K562 (cell line): ENCODE measurements around the gene FAM83E. TPM values are rescaled to one million over a fixed set of nuclear protein-coding genes. Genes with fewer than 3 reads are reported as not detected.

Experiments
- ASH1L ChIP-seq: fragments of 450-650 bp; IDR thresholded peaks from 2 replicates; pipeline ENCODE4 v1.6.1; 2018; ENCODE audit warnings: borderline replicate concordance, mild to moderate bottlenecking, low read depth; ENCODE audit not compliant: partially characterized antibody
- CREB3L1 ChIP-seq: fragments of 450-650 bp; IDR thresholded peaks from 2 replicates; pipeline ENCODE4 v1.6.1; 2014; ENCODE audit warnings: low read depth, mild to moderate bottlenecking, moderate library complexity, borderline replicate concordance
- E2F3 ChIP-seq: fragments of 250-450 bp; sonication (Bioruptor Pico); IDR thresholded peaks from 2 replicates; pipeline ENCODE4 v1.4.0; 2020; ENCODE audit warnings: mild to moderate bottlenecking
- FOXJ3 ChIP-seq: sonication (generic); formaldehyde crosslinking; IDR thresholded peaks from 2 replicates; pipeline ENCODE4 v1.4.0; 2020; ENCODE audit warnings: mild to moderate bottlenecking, missing genetic modification reagents
- HDAC1 ChIP-seq, 2 experiments: fragments of 450-650 bp; IDR thresholded peaks; 2 replicates each; pipeline ENCODE4 v1.6.1; 2016 to 2017; ENCODE audit warnings: inconsistent platforms in 1 of 2, mild to moderate bottlenecking in 1 of 2, moderate library complexity in 1 of 2
- KDM5B ChIP-seq: fragments of 200-600 bp; sonication (generic); IDR thresholded peaks from 2 replicates; pipeline ENCODE4 v1.6.1; 2012; ENCODE audit warnings: low read depth, mild to moderate bottlenecking, moderate library complexity, low read length, control low read depth, inconsistent platforms; ENCODE audit not compliant: insufficient replicate concordance
- LCOR ChIP-seq: sonication (generic); formaldehyde crosslinking; IDR thresholded peaks from 2 replicates; pipeline ENCODE4 v1.8.0; 2022; ENCODE audit warnings: mild to moderate bottlenecking, missing genetic modification reagents
- NKRF ChIP-seq: fragments of 450-650 bp; IDR thresholded peaks from 2 replicates; pipeline ENCODE4 v1.6.1; 2016; ENCODE audit warnings: borderline replicate concordance
- NR2F6 ChIP-seq: fragments of 450-650 bp; formaldehyde crosslinking; IDR thresholded peaks from 2 replicates; pipeline ENCODE4 v1.4.0; 2020; ENCODE audit warnings: mild to moderate bottlenecking
- PURB ChIP-seq: sonication (generic); formaldehyde crosslinking; IDR thresholded peaks from 2 replicates; pipeline ENCODE4 v1.9.0; 2021; ENCODE audit warnings: low read depth, mild to moderate bottlenecking, missing genetic modification reagents
- RAD21 ChIP-seq, 2 experiments: fragments of 250-450 bp in 1 of 2; fragments of 450-650 bp in 1 of 2; sonication (Bioruptor Pico) in 1 of 2; formaldehyde crosslinking in 1 of 2; IDR thresholded peaks in 1 of 2; conservative IDR thresholded peaks in 1 of 2; 2 replicates each; pipeline versions ENCODE4 v1.4.0 to v1.8.0; 2020 to 2022; ENCODE audit warnings: mild to moderate bottlenecking in 2 of 2, moderate library complexity in 1 of 2
- SMARCB1 ChIP-seq: IDR thresholded peaks from 2 replicates; pipeline ENCODE4 v1.6.1; 2011; ENCODE audit warnings: improper control_type of control experiment, low read depth; ENCODE audit not compliant: insufficient read length
- TAF15 ChIP-seq: fragments of 200-400 bp; formaldehyde crosslinking; IDR thresholded peaks from 2 replicates; pipeline ENCODE4 v1.6.1; 2017; ENCODE audit warnings: mild to moderate bottlenecking, low read depth, low read length, moderate library complexity
- THRA ChIP-seq: fragments of 450-650 bp; IDR thresholded peaks from 2 replicates; pipeline ENCODE4 v1.6.1; 2017; ENCODE audit warnings: mild to moderate bottlenecking, moderate library complexity
- USF1 ChIP-seq: sonication (generic); formaldehyde crosslinking; IDR thresholded peaks from 2 replicates; pipeline ENCODE4 v1.9.0; 2022; ENCODE audit warnings: mild to moderate bottlenecking, missing genetic modification reagents
- ZBTB5 ChIP-seq: fragments of 450-650 bp; IDR thresholded peaks from 2 replicates; pipeline ENCODE4 v1.6.1; 2017; ENCODE audit warnings: antibody characterized with exemption
- ZNF121 ChIP-seq: sonication (generic); formaldehyde crosslinking; conservative IDR thresholded peaks from 2 replicates; pipeline ENCODE4 v1.8.0; 2022; ENCODE audit warnings: missing genetic modification reagents
- ZNF707 ChIP-seq: fragments of 250-450 bp; sonication (Bioruptor Pico); conservative IDR thresholded peaks from 2 replicates; pipeline ENCODE4 v1.8.0; 2022; ENCODE audit warnings: inconsistent platforms, mild to moderate bottlenecking, moderate library complexity
- ZNF717 ChIP-seq: fragments of 250-450 bp; sonication (Bioruptor Pico); IDR thresholded peaks from 2 replicates; pipeline ENCODE4 v1.5.0; 2021
- polyA plus RNA-seq, 8 experiments: library from polyadenylated mRNA; depleted of rRNA in 4 of 8; stranded (reverse) in 5 of 8; unstranded in 3 of 8; fragments of >200 nt; fragmentation: Nextera tagmentation in 2 of 8; fragmentation: Illumina TruSeq in 1 of 8; extraction: Ambion mirVana in 2 of 8; extraction: Trizol in 1 of 8; gene quantifications; 2 replicates each; pipeline versions ENCODE4 v1.2.1 to v1.2.3, GENCODE V29; 2011 to 2014; ENCODE audit warnings: inconsistent platforms in 1 of 8, missing spikeins in 1 of 8
- total RNA-seq, 7 experiments: library from RNA; depleted of rRNA in 6 of 7; stranded (reverse); fragments of >200 nt in 6 of 7; fragmentation: Illumina TruSeq in 2 of 7; extraction: Trizol in 2 of 7; gene quantifications; 2 replicates each; pipeline versions ENCODE4 v1.2.1 to v1.2.3, GENCODE V29; 2011 to 2021; ENCODE audit warnings: low replicate concordance in 1 of 7

FAM83E gene
- total and polyA plus RNA-seq, 9 of the 15 experiments (the other 6 are each of a cell fraction or from before 2014, with no cell fraction given), result 0.15 to 0.87 (median 0.29) TPM; not detected in 4

- no peak; the same call in 1 of the 2 replicates for TF ChIP-seq USF1
- TF ChIP-seq ASH1L, result no peak
- TF ChIP-seq KDM5B, result peak; percentile 90
- peak in 1 of 2 experiments; percentile 44; a peak in 1 of 4 replicates for TF ChIP-seq HDAC1 (IDR thresholded peaks at IDR 0.05)
- TF ChIP-seq E2F3 (CRISPR knock-in tag), result no peak
- no peak for TF ChIP-seq TAF15
- TF ChIP-seq LCOR (CRISPR knock-in tag), result no peak; the same call in 1 of the 2 replicates
- no peak for TF ChIP-seq FOXJ3
- no peak for TF ChIP-seq PURB (CRISPR knock-in tag)
- no peak; a peak in 1 of 4 replicates for TF ChIP-seq RAD21 (CRISPR knock-in tag; conservative IDR thresholded peaks at IDR 0.05 in 1 of 2, IDR thresholded peaks at IDR 0.05 in 1 of 2)
- no peak for TF ChIP-seq SMARCB1
- TF ChIP-seq ZNF717, result no peak
- no peak for TF ChIP-seq ZBTB5
- no peak for TF ChIP-seq THRA
- no peak for TF ChIP-seq ZNF707 (CRISPR knock-in tag)
- peak; percentile 88; the same call in 1 of the 2 replicates for TF ChIP-seq NKRF
- no peak for TF ChIP-seq NR2F6 (CRISPR knock-in tag)
- peak; percentile 99 for TF ChIP-seq CREB3L1
- peak; percentile 15; the same call in 1 of the 2 replicates for TF ChIP-seq ZNF121 (CRISPR knock-in tag)
These were observed 4.2 kb upstream of the FAM83E start, which contains the start of the genes RPL18 and SPHK2 (continued) for GRCh38 chr19:48618916-48619691.
